NCI-H526 (cell line): ENCODE data around the gene PUM1.
"Not testable (repeated sequence)": the region's sequence is repeated elsewhere in the genome, so short reads cannot be mapped to it uniquely, and the experiment has no call there.

Experiments
- DNase-seq, 2 experiments: peaks; one replicate each; lab custom pipeline; 2025; lab: John Stamatoyannopoulos, UW

PUM1 gene

DNA sequence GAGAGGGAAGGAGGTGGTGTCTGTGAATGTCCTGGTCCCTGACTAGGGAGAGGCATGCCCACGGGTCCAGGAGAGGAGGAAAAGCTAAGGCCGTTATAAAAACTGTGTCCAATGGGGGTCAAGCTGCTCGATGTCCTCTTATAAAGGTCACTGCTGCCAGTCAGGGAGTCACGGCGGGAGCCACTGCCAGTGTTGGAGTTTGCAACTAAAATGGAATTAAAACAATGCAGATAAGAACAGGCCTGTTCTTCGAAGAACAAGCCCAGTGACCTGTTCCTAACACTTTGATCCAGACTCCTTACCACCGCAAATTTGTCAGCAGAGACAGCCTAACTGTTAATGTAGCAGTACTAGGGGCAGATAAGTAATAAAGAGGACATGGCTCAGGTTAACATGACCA lies 100.8 kb downstream of the PUM1 start:
- no peak for DNase-seq

DNA sequence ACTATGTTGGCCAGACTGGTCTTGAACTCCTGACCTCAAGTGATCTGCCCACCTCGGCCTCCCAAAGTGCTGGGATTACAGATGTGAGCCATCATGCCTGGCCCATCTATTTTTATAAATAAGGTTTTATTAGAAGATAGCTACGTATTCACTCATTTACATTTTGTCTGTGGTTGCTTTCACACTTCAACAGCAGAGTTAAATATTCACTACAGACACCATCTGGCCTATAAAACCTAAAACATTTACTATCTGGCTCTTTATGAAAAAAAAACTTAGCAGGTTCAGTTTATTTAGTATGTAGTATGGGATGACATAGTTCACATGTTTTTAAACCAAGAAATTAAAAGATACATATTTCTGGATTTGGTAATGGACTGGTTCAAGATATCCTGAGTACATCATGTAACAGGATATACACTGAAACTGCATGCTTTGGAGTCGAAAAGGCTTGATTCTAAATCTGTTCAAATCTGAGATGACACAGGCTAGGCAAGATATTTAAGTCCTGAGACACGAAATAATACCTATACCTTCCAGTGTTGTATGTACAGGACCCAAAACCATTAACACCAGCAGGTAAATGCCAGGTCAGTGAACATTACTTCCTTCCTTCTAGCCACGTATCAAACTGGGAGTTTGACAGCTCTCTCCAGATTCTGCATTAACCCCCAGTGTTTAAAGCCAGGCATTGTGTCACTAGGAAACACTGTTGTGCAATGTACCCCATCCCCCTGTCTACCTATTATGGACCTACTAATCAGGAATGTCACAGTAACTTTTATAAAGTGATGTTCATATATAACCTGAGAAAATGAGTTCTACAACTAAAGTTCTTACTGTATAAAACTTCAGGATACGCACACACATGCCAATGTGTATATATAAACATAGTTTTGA lies 102.7 kb downstream of the PUM1 start:
- no peak for DNase-seq

DNA sequence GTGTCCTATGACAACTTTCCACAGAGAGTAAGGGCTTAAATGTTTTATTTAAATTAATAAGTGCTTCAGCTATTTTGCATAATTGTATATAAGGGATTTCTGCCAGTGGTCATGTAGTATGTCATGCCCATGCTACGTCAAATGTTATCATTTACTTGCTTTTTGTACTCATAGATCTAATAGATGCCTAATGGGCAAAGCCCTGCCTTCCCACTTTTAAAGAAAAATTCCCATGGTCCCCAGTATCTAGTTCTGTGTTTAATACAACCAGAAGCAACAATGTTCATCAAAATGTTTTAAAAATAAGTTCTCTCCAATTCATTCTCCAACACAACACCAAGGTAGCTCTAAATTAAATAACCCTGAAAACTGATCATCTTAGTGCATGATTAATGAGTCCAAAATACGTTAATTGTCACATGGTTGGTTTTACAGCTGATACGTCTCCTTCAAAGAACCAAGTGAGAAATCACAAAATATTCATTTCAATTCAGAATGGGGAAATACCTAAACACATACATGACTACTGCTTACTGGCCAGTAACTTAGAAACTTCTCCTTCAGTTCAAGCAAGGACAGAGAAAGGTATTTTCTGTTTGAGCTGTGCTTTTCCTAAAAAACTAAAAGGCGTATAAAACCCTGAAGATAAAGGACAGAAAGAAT lies 107.8 kb downstream of the PUM1 start:
- no peak for DNase-seq

DNA sequence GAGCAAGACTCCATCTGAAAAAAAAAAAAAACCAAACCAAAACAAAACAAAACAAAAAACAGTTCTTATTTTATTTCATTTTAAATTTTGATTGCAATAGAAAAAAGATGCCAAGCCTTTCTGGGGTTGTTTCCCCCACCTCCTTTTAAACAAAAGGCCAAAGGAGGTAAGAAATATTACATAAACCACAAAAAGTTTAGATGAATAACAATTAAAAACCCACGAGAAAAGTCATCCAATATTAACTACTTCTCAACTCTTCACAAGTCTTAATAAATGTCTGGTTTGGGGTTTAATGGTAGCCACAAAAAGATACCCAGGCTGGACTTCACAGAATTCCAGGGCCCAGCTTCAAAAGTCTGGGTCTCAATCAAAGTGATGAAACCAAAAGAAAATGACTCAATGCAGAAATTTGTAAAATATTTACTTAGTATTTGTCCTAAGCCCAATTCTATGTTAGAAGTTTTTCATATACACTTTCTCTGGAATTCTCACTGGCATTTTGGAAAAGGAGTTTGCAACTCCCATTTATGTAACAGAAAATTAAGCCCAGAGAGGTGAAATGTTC lies 110.0 kb downstream of the PUM1 start:
- no peak for DNase-seq

DNA sequence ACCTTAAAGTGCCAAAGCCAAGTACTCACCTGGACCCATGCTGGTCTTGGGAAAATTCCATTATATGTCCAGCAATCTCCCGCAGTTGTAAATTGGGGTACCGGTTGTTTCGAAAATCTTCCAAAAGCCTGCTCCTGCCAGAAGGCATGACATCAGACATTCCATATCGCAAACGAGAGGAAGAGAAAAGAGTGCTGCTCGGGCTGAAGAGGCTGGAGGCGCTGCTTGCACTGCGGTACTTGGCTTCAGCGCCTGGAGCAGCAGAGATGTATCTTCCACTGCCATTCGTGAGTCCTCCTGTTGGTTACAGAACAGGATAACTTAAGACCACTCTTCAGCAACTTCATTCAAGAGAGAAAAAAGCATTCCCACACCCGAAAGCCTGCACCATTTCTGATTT lies 111.8 kb downstream of the PUM1 start:
- DNase-seq, result no peak

DNA sequence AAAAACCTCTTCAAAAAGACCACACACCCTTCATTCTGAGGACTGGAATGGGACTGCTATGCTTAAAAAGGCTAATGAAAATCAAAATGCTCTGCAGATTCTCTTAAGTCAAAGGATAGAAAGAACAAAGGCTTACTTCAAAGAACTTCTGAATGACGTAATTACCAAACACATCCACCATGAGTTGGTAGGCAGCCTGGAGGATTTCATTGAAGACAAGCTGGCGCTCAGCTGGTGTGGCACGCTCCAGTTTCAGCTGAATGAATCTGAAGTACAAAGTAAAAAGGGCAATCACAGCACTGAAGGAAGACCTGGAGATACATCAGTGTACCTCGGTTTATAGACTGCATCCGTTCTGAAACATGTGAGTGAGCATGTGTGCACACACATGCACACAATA lies 113.4 kb downstream of the PUM1 start:
- DNase-seq, result no peak

DNA sequence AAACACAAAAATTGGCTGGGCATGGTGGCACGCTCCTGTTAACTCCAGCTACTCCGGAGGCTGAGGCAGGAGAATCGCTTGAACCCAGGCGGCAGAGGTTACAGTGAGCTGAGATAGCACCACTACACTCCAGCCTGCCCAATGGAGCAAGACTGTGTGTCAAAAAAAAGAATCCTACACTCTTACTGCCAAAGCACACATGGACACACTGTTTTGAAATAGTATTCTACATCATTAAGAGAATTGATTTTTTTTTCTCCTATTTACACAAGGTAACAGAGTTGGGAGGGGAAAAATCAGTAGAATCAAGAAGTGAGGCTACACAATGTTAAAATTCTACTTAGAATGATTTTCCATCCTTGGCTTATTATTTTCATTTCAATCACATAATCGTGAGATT lies 114.8 kb downstream of the PUM1 start:
- no peak for DNase-seq

DNA sequence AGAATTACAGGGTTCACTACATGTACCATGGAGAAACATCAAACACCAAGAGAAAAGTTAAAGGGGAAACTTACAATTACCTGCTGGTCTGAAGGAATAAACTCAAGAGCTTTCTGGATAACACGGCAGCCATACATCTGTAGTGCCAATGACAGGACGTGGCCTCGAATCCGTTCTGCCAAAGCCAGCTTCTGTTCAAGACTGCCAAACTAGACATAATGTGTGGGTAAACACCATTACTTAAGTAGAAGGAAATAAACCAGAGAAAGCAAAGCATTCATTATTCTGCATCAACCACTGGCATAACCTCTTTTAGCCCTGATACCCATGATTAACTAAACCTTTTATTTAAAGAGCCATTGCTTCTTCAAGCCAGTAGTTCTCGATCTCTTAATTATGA lies 115.5 kb downstream of the PUM1 start:
- DNase-seq, result no peak

DNA sequence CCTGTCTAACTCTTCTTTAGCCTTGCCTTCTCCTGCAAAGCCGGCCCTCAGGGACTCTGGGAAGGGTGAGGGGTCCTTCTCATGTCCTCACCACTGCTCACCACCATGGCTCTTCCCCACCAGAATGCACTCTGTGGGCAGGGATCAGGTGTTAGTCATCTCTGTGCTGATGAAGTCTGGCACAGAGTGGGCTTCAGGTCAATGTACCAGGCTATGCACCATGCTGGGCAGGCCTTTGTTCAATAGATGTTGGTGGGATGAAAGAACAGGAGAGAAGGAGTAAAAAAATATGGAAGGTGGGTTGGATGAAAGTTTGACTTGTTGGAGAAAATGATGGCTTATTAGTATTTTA lies 116.1 kb downstream of the PUM1 start:
- not testable (repeated sequence) for DNase-seq

DNA sequence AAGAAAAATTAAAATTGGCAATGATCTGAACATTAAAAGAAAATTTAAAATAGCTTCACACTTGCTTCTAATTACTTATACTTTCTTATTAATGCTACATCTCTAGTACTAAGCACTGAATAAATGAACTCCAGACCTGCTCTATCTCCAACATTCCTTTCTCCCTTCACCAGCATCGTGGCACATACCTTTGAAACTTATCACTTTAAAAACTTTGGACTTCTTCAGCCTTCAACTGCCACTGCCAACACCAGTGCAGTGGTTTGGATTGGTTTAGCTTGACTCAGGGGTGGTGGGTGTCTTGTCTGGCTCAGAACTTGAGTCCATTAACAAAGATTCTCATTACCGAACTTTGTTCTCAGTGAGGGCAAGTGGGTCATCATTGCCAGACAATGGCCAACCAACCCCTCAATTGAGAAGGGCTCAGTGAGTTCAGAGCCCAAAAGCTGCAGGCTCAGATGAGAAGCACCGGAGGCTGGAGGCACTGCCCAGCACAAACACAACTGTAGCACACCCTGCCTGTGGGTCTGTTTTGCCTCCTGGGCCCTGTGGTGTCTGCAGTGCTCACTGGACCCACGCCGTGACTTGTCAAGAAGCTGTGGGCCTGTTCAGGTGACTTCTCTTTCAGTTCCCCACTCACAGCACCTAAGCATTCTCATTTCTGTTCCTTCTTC lies 116.6 kb downstream of the PUM1 start:
- DNase-seq, result not testable (repeated sequence)

DNA sequence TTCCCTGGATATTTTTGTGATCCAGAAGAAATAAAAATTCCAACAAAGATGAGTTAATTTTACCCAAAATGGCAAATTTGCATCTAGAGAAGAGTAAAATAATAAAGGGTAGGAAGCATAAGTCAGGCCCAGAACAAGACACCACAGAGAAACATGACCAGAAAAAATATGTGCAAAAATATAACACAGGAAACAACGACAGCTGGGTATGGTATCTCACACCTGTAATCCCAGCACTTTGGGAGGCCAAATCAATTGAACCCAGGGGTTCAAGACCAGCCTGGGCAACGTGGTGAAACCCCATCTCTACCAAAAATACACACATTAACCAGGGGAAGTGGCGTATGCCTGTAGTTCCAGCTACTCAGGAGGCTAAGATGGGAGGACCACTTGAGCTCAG lies 117.2 kb downstream of the PUM1 start:
- no peak for DNase-seq

DNA sequence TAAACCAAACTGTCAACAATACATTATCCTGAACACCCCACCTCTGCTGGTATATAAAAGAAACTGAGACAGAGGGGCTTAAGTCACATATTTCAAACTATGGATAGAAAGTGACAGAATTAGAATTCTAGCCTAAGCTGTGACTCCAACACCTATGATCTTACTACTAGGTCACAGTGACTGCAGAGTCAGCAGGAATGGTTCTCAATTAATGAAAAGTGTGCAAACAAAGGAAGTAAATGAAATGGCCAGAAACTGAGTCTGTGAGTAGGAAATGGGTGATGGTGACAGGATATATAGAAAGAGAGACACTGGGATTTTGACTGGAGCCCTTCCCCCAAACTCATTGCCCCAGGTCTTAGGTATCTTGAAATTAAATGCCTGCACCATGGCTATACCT lies 118.3 kb downstream of the PUM1 start:
- DNase-seq, result no peak

DNA sequence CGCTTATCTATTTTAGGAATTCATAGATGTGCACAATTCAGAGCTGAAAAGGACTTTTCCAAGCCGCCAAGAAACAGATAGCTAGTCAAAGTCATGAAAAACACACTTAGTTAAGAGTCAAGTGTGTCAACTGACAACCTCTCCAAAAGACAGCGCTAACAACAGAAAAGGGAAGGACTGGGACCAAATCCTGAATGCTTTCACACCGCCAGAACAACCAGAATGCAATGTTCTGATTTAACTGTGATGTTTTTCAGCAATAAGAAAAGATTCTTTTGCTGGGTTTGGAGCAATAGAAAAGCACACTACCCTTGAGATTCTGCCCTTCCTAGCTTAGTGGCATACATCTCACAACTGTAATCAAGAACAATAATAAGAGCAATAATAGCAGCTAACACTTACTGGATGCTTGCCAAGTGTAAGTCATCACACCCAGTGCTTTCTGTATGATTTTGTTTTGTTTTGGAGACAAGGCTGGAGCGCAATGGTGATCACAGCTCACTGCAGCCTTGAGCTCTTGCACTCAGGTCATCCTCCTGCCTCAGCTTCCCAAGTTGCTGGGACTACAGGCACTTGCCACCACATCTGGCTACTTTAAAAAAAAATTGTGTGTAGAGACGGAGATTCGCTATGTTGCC lies 123.1 kb downstream of the PUM1 start:
- DNase-seq, result no peak

DNA sequence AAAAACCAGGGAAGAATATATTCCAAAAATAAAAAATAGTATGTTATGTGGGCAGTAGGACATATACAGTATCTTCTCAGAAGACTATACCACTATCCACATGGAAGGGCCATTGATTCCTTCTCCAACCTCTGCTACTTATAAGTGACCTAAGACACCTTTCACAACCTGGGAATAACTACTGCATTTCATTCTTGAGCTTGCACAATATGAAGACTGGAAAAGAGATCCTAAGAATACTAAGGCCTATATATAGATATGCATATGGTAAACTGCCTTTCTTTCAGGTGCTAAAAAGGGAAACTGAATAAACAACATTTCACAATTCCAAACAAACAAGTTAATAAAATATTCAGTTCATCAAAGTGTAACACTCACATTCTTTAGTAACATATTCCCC lies 125.0 kb downstream of the PUM1 start:
- no peak for DNase-seq

DNA sequence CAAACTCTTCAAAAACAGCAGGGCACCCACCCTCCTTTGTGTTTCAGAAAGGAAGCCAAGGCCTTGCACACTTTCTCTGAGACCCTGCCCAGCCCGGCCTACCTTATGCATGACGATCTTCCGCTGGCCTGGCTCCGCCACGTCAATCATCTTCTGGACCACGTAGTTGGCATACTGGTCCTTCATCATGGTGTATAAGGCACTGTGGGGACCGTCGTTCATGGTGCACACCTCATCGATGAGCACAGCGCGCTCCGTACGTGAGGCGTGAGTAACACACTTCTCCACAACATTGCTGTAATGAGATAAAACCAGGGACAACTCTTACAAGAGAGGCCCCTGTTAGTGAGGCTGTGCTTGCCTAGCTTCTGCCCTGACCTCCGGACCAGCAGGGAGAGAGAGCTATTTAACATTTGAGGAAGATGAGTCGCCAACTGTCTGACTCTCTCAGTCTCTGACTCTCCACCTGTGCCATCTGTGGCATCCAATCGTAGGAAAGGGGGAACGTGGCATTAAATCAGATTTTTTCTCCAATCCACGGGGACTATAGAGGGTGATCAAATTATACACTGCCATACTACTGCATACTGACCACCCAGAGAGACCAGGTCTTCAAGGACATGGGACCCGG lies 128.9 kb downstream of the PUM1 start:
- DNase-seq, result no peak

DNA sequence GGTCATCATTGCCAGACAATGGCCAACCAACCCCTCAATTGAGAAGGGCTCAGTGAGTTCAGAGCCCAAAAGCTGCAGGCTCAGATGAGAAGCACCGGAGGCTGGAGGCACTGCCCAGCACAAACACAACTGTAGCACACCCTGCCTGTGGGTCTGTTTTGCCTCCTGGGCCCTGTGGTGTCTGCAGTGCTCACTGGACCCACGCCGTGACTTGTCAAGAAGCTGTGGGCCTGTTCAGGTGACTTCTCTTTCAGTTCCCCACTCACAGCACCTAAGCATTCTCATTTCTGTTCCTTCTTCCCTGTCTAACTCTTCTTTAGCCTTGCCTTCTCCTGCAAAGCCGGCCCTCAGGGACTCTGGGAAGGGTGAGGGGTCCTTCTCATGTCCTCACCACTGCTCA lies 129.8 kb downstream of the PUM1 start:
- DNase-seq, result not testable (repeated sequence)

DNA sequence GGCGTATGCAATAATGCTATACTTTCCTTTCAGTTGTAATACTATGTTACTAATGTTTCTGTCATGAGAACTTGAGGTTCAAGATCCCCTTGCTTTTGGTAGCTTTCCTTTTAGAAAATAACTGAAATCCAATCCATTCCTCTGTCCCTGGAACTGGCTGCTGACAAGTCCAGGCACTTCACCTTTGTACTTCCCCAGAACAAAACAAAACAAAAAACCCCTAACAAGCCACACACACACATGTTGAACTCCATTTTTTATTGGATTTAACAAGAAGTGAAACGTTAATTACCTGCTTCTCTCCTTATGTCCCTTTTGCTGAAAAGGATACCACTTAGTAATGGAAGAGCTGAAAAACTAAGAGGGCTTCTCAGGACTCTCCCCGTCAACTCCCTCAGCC lies 130.9 kb downstream of the PUM1 start:
- no peak for DNase-seq

DNA sequence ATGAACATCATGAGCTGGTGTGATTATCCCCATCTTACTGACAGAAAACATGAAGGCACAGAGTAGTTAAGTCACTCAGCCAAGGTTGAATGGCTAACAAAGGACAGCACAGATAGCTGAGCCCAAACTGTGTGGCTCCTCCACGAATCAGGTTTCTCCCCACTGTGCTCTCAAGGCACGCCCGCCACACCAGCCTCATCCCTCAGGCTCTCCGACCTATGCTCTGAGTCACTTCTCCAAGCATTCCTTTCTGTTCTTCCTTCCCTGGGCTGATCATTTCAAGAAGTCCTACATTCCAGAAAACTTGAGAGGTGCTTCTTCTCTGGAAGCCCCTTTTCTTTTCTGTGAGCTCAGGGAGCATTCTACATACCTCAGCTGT lies 131.7 kb downstream of the PUM1 start:
- DNase-seq, result no peak

DNA sequence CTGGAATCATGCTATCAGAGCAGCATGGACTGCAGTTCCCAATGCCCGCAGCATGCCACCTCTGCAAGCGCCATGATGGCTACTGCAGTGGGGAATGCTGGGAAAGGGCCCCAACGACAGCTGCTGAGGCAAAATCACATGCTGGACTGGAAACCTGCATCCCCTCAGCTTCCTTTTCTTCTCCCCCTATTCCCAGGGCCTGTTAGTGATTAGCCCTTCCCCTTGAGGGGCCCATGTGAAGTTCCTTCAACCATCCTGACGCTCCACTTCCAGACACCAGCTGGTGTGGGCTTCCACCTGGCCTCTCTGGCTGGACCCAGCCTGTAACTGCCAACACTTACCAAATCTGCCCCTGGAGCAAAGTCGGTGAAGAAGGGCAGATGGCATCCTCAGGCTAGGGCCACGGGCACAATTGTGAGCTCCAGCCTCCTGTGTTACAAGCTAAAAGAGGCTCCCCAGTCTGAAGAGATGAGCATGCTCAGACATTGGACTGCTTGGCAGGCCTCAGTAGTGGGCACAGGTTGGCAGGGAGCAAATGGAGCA lies 134.8 kb downstream of the PUM1 start:
- no peak for DNase-seq

DNA sequence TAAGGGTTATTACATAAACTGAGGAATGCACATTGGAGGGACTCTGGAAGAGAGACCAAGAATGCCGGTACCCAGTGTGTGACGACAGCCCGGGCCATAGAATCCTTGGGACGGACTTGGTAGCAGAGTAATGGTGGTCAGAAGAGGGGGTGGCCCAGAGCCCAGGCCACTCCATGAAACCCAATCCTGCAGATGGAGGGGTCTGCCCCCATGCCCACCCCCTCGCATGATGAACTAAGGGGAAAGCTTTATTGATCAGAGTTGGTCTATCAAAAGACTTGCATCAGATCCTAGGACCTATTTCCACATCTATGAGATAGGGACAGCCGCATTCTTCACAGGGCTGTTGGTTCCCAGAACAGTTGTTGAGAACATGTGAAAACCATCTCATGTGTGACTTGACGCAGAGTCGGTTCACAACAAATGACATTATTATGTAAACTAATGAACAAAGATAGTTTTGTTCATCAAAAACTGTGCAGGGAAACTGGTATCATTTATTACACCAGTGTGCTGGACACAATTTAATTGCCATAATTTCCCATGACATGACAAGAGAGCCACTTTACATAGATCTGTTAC lies 135.5 kb downstream of the PUM1 start:
- peak; percentile 24 to 50 for DNase-seq
